Measurements from ENCODE around the gene PSMC1.

DNA sequence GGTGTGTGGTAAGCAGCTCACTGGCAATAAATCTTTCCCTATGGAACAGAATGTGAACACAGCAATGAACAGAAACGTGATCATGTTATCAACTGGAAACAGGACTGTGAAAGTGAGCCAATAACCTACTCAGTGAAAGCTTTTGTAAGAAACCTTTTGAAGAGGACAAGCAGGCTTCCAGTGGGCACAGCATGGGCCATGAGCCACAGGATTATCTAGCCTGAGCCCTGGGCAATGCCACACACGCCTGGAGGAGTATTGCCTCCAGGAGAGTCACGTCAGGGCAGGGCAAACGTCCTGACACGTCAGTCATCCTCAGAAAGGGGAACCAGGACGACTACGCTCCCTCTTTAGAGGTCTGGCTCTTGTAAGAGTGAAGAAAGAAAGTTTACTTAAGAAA lies 43.1 kb downstream of the PSMC1 start:
- TF ChIP-seq, protein P1, sequence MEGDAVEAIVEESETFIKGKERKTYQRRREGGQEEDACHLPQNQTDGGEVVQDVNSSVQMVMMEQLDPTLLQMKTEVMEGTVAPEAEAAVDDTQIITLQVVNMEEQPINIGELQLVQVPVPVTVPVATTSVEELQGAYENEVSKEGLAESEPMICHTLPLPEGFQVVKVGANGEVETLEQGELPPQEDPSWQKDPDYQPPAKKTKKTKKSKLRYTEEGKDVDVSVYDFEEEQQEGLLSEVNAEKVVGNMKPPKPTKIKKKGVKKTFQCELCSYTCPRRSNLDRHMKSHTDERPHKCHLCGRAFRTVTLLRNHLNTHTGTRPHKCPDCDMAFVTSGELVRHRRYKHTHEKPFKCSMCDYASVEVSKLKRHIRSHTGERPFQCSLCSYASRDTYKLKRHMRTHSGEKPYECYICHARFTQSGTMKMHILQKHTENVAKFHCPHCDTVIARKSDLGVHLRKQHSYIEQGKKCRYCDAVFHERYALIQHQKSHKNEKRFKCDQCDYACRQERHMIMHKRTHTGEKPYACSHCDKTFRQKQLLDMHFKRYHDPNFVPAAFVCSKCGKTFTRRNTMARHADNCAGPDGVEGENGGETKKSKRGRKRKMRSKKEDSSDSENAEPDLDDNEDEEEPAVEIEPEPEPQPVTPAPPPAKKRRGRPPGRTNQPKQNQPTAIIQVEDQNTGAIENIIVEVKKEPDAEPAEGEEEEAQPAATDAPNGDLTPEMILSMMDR (IDR thresholded peaks at IDR 0.05; ENCODE audit: low read length): no peak
- no peak for TF ChIP-seq EZH2 (IDR thresholded peaks at IDR 0.05; ENCODE audit: borderline replicate concordance, low read length)

Measured in OCI-LY1 (cell line).